Stimulated activated CD4-positive, alpha-beta T cell treated with anti-CD3 and anti-CD28 coated beads, Interleukin-15, amount 100 ng/mL, for 24 hours (primary cell): ENCODE data around the gene PTTG1.
A peak's percentile ranks its signal among the peaks of the same experiment; 100 is the strongest.

Experiments used
- DNase-seq: peaks from one replicate; pipeline ENCODE4 v3.0.0-alpha.2; 2020

PTTG1 gene

DNA sequence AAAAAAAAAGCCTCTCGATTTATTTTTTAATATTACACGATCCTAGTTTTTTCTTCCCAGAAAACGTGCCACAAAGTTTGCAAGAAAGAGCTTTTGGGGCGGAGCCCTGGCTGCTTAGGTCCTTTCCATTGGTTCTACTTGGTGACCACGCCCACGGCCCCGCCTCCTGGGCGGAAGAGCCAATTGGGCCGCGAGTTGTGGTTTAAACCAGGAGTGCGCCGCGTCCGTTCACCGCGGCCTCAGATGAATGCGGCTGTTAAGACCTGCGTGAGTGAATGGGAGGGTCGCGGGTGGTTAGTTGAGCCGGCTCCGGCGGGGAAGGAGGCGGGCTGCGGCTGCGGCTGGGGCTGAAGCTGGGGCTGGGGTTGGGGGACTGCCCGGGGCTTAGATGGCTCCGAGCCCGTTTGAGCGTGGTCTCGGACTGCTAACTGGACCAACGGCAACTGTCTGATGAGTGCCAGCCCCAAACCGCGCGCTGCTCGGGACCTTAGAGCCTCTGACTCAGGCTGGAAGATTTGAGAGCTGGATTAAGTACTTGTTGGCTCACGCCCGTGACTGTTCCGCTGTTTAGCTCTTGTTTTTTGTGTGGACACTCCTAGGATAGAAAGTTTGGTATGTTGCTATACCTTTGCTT lies at the start of gene PTTG1:
Gene PTTG1 (plus strand): TSS at position 231 of the 634 bp plus-strand sequence. CDS start 458 bp downstream, outside the sequence.
- DNase-seq, result peak; percentile 97

GRCh38 chr5:160375166-160375565 lies 46.5 kb upstream of the PTTG1 start:
- DNase-seq, result no peak

DNA sequence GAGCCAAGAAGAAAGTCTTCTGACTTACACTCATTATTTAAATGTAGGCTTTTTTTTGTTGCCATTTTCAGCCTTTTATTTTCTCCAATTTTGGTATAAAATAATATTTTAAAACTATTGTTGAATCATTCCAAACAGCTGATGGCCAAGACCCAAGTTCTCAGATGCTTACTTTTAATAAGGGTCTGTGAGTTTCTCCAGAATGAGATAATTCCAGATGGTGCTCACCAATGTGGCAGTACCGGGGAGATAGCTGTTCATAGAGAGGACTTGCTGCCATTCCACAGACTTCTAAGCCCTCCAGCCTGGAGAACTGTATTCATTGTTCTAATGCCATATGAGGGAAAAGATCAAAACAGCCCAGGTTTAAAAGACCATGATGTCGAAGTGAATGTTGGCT lies 46.0 kb upstream of the PTTG1 start:
- DNase-seq, result no peak

DNA sequence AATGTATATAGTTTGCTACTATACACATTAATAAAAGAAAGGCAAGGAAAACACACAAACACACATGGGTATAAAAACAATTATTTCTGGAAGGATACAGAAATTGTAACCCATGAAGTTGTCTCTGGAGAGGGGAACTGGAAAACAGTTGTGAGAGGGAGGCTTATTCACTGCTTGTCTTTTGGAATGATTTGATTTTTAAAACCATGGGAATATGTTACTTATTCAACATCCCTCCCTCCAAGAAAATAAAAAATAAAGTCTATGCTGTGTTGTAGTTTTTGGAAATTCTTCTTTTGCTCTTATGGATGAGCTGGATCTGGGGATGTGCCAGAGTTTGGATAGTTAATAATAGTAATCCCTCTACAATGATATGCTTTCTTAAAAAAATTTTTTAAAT lies 45.2 kb upstream of the PTTG1 start:
- DNase-seq, result no peak

- DNase-seq, result no peak
Measured at GRCh38 chr5:160377651-160378050, 44.0 kb upstream of the PTTG1 start.

GRCh38 chr5:160378330-160378729 lies 43.3 kb upstream of the PTTG1 start:
- DNase-seq, result no peak

DNA sequence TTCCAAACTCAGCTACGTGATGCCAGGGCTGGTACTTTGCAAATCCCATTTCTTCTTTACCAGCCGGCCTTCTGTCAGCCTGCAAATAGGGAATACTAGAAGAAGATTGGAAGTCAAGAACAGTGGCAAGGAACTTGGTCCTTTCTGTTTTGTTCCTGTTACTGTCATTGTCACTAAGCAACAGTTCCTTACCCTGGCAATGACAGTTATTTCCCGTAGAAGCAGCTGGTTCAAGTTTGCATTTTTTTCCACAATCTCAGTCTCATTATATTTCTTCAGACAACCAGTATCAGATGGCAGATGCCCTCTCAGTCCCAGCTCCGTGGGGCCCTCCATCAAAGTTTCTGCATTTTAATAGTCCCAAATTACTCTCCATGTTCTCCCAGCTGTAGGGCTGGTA lies 42.1 kb upstream of the PTTG1 start:
- DNase-seq, result no peak

DNA sequence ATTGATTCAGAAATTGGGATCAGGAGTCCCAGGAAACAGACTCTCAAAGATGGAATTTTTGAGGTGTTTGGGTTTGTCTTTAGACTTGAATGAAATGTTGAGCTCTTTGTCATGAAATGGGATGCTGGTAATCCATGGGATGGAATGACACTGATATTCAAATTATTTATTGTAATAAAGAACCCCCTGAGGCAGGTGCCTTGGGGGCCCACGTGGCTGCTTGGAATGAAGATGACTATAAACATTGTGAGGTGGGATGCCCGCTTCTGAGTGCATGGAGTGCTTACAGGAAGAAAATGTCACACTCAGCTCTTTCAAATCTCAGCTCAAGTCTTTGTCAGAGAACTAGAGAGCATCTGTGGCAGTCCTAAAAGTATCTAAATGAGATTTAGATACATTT lies 41.6 kb upstream of the PTTG1 start:
- no peak for DNase-seq

DNA sequence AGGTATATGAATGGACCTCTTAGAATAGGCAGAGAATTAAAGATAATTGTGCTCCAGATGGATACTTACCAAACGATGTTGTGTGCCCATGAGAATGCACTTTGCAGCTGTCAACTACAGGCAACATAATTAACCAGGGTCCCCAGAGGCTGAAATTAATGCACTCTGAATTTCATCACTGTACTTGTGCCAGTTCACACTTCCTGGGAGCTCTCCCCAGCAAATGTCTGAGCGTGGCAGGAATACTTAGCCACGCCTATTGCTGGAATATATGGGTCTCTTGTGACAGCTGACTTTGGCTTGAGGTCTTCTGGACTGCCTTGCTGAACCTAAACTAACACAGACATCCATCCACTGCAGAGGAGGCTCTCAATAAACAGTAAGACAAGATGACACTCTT lies 39.3 kb upstream of the PTTG1 start:
- DNase-seq, result no peak

DNA sequence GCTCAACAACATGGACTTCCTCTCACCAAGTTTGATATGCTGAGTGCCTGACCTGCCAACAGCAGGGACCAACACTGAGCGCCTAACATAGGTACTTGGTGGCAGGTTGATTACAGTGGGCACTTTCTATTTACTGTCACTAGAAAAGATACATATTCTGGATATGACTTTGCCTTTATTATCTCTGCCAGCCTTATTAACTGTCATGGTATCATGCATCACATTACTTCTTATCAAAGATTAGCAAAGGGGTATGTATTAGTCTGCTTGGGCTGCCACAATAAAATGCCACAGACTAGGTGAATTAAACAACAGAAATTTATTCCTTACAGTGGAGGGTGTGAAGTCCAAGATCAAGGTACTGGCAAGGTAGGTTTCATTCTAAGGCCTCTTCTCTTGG lies 37.0 kb upstream of the PTTG1 start:
- no peak for DNase-seq

DNA sequence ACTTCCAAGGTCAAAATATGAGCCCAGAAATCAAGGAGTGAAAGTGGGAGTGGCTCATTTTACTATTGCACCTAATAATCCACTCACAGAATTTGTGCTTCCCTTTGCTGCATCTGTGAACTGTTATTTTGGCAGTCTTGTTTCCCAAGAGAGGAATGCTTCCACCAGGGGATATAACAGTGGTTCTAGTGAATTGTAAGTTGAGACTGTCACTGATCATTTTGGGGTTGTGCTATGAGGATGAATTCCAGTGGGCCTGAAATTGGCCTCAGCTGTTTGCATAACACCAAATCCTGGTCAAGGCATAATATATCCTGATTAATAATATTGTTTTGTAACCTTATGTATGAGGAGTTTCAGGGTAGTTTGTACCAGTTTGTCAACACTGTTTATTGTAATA lies 36.2 kb upstream of the PTTG1 start:
- DNase-seq, result no peak

- DNase-seq, result no peak
Measured at GRCh38 chr5:160387445-160387844, 34.2 kb upstream of the PTTG1 start.

GRCh38 chr5:160390787-160391696 lies 30.6 kb upstream of the PTTG1 start:
- no peak for DNase-seq

- DNase-seq, result no peak
Measured at GRCh38 chr5:160395111-160395510, 26.5 kb upstream of the PTTG1 start.

DNA sequence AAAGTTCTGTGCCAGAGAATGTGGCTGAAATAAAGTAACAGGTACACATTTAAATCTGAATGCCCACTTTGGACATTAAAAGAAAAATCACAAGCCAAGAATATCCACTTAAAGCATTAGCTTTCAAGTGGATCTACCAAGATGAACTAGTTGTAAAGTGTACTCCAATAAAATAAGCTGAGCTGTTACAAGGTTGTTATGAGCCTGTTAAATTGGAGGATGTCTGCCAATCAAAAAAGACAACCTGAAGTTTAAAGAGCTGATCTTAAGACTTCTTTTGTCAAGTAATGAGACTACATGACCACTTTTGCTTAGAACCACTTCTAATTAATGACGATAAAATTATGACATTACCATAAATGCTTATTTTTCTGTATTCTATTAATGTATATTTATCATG lies 24.2 kb upstream of the PTTG1 start:
- no peak for DNase-seq

GRCh38 chr5:160398806-160399205 lies 22.8 kb upstream of the PTTG1 start:
- no peak for DNase-seq

DNA sequence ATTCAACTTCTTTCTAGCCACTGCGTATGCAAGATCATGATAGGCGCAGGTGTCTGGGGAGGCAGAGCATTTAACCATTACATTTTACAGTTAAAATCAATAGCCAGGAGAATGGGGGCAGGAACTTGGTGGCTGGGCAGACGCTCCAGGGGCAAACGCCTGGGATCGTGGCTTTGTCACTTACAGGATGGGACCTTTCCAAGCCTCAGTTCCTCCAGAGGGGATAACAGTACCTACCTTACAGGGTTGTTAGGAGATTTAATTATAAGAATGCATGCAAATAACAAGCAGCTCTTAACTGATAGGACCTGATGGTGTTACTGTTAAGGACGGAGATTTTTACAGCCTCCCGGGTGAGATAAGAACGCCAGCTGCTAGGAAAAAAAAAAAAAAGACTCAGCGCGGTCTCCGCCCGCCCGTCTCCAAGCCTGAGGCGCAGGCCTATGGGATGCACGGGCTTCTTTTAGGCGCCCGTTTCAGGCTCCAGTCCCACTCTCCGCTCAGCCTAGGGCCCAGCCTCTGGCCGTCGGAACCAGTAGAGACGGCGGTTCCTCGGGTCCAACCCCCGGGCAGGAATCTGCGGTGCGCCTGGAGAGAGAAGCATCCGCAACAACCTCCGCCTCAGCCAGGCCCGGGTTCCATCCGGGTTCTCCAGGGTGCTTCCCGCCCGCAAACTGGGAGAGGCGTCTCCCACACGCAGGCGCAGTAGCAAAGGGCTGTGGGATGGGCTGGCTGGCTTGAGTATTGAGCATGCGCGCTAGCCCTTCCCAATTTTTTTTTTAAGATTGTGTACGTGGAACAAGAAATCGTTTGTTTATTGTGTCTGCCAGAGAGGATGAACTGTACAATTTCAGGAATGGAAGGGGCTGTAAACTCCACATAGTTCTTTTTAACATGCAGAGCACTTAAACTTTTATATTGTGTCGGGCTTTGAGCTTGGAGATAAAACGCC lies 22.0 kb upstream of the PTTG1 start, which contains the start of gene FAM200C:
Gene FAM200C (minus strand): TSS at position 653 of the 952 bp plus-strand sequence. CDS start 4,564 bp downstream, outside the sequence.
- peak; percentile 87 for DNase-seq

DNA sequence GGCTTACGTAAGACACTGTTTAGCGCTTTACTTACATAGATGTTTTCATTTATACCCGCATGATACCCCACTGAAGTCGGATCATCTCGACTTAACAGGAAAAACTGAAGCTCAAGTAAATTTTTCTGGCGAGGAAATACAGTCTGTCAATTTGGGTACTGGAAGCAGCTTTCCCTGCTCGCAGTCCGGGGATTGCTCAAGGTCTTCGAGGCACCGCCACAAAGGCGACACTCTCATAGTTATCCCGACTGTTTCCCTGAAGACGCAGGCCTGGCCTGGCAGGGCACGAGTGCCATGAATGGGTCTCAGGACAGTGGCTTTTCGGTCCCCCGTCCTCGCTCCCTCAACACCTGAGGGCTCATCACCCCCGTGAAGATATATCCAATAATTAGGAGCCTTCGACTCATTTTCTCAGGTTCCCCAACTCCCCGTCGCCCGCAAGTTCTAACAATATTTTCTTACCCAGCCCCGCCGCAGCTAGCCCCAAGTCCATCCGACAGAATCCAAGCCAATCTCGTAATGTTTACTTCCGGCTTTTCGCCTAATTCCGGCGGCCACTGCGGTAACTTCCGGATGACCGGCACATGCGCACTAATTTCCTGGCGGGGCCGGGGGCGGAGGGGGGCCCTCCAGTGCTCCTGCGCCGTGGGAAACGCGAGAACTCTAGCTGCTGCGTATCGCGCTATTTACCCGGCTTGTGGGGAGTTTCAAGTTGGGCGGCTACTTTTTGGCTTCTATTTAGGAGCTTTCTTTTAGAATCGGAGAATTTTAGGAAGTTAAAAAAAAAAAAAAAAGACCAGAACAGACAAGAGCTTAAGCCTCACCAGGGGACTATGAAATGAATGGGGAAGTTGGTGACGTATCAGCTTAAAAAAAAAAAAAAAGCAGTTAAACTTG lies 2.8 kb upstream of the PTTG1 start, which contains the start of gene SLU7:
Gene SLU7 (minus strand): TSS at position 521 of the 897 bp plus-strand sequence. CDS start 3,787 bp downstream, outside the sequence.
- peak; percentile 95 for DNase-seq

DNA sequence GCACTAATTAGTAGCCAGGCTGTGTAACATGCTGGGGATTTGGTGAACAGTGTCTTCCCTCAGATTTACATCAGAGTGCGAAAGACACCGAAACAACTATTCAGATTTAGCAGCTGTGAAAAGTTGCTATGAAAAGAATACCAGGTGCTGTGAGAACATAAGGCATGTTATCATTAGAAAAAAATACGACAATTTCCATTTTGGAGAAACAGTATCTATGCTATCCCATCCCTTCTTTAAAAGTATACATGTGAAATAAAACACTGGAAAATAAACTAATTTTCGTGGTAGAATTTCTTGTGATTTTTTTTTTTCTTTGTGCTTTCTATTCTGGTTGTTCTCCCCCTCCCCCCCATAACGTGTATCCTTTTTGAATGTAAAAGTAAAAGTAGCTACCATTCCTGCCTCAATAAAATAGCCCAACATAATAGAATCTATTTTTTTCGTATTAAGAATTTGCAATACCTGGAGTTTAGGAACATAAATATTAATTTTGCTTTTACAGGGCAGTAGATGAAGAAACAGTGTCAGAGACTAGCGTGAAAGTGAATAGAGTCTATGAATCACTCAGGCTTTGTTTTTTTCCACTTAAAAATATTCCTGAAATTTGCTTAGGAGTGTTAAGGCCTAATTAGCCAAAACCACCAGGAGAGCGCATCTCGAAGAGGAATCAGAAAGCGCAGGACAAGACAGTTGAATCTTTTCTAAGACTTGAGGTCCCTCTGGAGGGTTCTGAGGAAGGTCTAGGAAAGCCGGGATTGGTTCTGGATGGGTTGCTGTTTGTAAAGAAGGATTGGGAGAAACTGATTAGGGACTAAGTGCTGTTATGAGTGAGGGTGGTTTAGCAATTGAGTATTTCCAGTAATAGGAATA lies 2.0 kb upstream of the PTTG1 start:
- DNase-seq, result no peak

DNA sequence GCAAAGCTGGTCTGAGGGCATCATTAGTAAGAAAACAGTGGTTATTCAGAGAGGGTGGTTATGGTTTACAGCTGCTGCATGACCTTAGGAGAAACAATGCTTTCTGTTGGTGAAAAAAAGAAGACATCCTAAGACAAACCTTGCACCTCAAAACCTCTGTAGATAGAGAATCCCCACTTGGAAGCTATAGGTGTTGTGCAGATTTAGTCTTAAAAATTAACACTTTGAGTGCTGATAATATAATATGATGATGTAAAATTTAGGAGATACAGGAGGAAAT lies 1.4 kb upstream of the PTTG1 start:
- no peak for DNase-seq

- no peak for DNase-seq
Measured at GRCh38 chr5:160423099-160423498, 1.4 kb downstream of the PTTG1 start.
